GM18502 (cell line): Measurements from ENCODE around the gene CCDC93.

Experiments
- ATAC-seq: cut with Tn5 transposase; IDR thresholded peaks from one replicate; pipeline ENCODE4 v1.9.1; 2021; ENCODE audit warnings: mild to moderate bottlenecking; ENCODE audit not compliant: unreplicated experiment, poor library complexity

Gene CCDC93

GRCh38 chr2:117960231-117960630 is 53.6 kb downstream of the CCDC93 start:
- ATAC-seq, result no peak

GRCh38 chr2:117958186-117958585 is 55.7 kb downstream of the CCDC93 start:
- ATAC-seq, result no peak

- ATAC-seq, result no peak
Observed at GRCh38 chr2:117957616-117958015, 56.3 kb downstream of the CCDC93 start.

- ATAC-seq, result no peak
Observed at GRCh38 chr2:117956036-117956796, 57.7 kb downstream of the CCDC93 start.

GRCh38 chr2:117953231-117953630 is 60.6 kb downstream of the CCDC93 start:
- ATAC-seq, result no peak

- ATAC-seq, result no peak
Observed at GRCh38 chr2:117952701-117953100, 61.2 kb downstream of the CCDC93 start.

GRCh38 chr2:117952228-117952627 is 61.6 kb downstream of the CCDC93 start:
- no peak for ATAC-seq

- no peak for ATAC-seq
Observed at GRCh38 chr2:117949806-117950205, 64.1 kb downstream of the CCDC93 start.

GRCh38 chr2:117948615-117949014 is 65.3 kb downstream of the CCDC93 start:
- ATAC-seq, result no peak

GRCh38 chr2:117945296-117945695 is 68.6 kb downstream of the CCDC93 start:
- ATAC-seq, result no peak

GRCh38 chr2:117944816-117945215 is 69.1 kb downstream of the CCDC93 start:
- no peak for ATAC-seq

- ATAC-seq, result no peak
Observed at GRCh38 chr2:117943013-117943672, 70.7 kb downstream of the CCDC93 start.

GRCh38 chr2:117942551-117942950 is 71.3 kb downstream of the CCDC93 start:
- ATAC-seq, result no peak

GRCh38 chr2:117941693-117942092 is 72.2 kb downstream of the CCDC93 start:
- ATAC-seq, result no peak

GRCh38 chr2:117940436-117940835 is 73.4 kb downstream of the CCDC93 start:
- no peak for ATAC-seq

GRCh38 chr2:117938611-117939010 is 75.3 kb downstream of the CCDC93 start:
- ATAC-seq, result no peak

GRCh38 chr2:117936871-117937428 is 76.9 kb downstream of the CCDC93 start:
- ATAC-seq, result no peak

GRCh38 chr2:117935954-117936353 is 77.9 kb downstream of the CCDC93 start:
- ATAC-seq, result no peak

- ATAC-seq, result no peak
Observed at GRCh38 chr2:117935456-117935855, 78.4 kb downstream of the CCDC93 start.

GRCh38 chr2:117933884-117934354 is 80.0 kb downstream of the CCDC93 start:
- ATAC-seq, result no peak

GRCh38 chr2:117931978-117932377 is 81.9 kb downstream of the CCDC93 start:
- no peak for ATAC-seq
